HG03432 (cell line): ENCODE results near the gene GPI.
A peak's percentile ranks its signal among the peaks of the same experiment; 100 is the strongest.

Source experiments
- ATAC-seq: cut with Tn5 transposase; IDR thresholded peaks from one replicate; pipeline ENCODE4 v1.9.1; 2021; ENCODE audit warnings: mild to moderate bottlenecking, moderate library complexity; ENCODE audit not compliant: unreplicated experiment

GPI gene

GRCh38 chr19:34337739-34338138, 27.3 kb upstream of the GPI start:
- ATAC-seq = no peak

- ATAC-seq = no peak
Observed at GRCh38 chr19:34341935-34342680, 22.9 kb upstream of the GPI start.

- ATAC-seq = no peak
Observed at GRCh38 chr19:34343751-34344150, 21.2 kb upstream of the GPI start.

GRCh38 chr19:34345947-34346351, 19.0 kb upstream of the GPI start:
- ATAC-seq = no peak

GRCh38 chr19:34347561-34348165, 17.3 kb upstream of the GPI start:
- no peak for ATAC-seq

GRCh38 chr19:34348899-34349487, 16.0 kb upstream of the GPI start:
- no peak for ATAC-seq

- no peak for ATAC-seq
Observed at GRCh38 chr19:34350161-34350561, 14.8 kb upstream of the GPI start.

GRCh38 chr19:34351382-34351826, 13.6 kb upstream of the GPI start:
- no peak for ATAC-seq

GRCh38 chr19:34353546-34353945, 11.4 kb upstream of the GPI start:
- ATAC-seq = no peak

- no peak for ATAC-seq
Observed at GRCh38 chr19:34355201-34355600, 9.8 kb upstream of the GPI start.

- no peak for ATAC-seq
Observed at GRCh38 chr19:34356875-34357274, 8.1 kb upstream of the GPI start.

- ATAC-seq = no peak
Observed at GRCh38 chr19:34357431-34357830, 7.6 kb upstream of the GPI start.

- ATAC-seq = peak; percentile 88
Observed at GRCh38 chr19:34359140-34359953, 5.6 kb upstream of the GPI start.

- no peak for ATAC-seq
Observed at GRCh38 chr19:34359954-34360315, 5.1 kb upstream of the GPI start.

- ATAC-seq = no peak
Observed at GRCh38 chr19:34360354-34360909, 4.6 kb upstream of the GPI start.

- no peak for ATAC-seq
Observed at GRCh38 chr19:34362679-34363069, 2.3 kb upstream of the GPI start.

GRCh38 chr19:34363094-34363493, 1.9 kb upstream of the GPI start:
- ATAC-seq = no peak

- ATAC-seq = no peak
Observed at GRCh38 chr19:34363930-34364329, 1.1 kb upstream of the GPI start.

- ATAC-seq = no peak
Observed at GRCh38 chr19:34364462-34364829, 550 bp upstream of the GPI start.

- ATAC-seq = peak; percentile 9
Observed at GRCh38 chr19:34365463-34366401, 736 bp downstream of the GPI start.
